Activated T-cell treated with anti-CD3 and anti-CD28 coated beads, Interleukin-2, amount 50 U/mL, for 72 hours (primary cell): Measurements from ENCODE around the gene SPG7. TPM values are rescaled to one million over a fixed set of nuclear protein-coding genes. Genes with fewer than 3 reads are reported as not detected.

Source experiments
- ATAC-seq, 2 donors: fragments of 150-1000 bp; cut with Tn5 transposase; replicated peaks in 1 of 2; 2 replicates each; pipeline ENCODE4 v1.10.0; 2021; ENCODE audit warnings: moderate library complexity in 2 of 2, mild to moderate bottlenecking in 1 of 2
- DNase-seq, 2 donors: peaks; one replicate each; pipeline ENCODE4 v3.0.0; 2021 to 2022; ENCODE audit warnings: mixed read lengths in 1 of 2
- H3K27ac Mint-ChIP-seq: one replicate; pipeline ENCODE4 v1.8.0; 2022; ENCODE audit warnings: mild to moderate bottlenecking, moderate library complexity, mixed read lengths
- H3K27me3 Mint-ChIP-seq: one replicate; pipeline ENCODE4 v1.8.0; 2022; ENCODE audit warnings: low read depth, mixed read lengths
- H3K36me3 Mint-ChIP-seq, 2 donors: one replicate each; pipeline ENCODE4 v1.8.0; 2022; ENCODE audit warnings: mixed read lengths in 2 of 2, mild to moderate bottlenecking in 1 of 2; ENCODE audit not compliant: insufficient read depth in 2 of 2
- H3K4me1 Mint-ChIP-seq: one replicate; pipeline ENCODE4 v1.8.0; 2022; ENCODE audit warnings: low read depth, mixed read lengths
- H3K4me3 Mint-ChIP-seq, 2 donors: one replicate each; pipeline ENCODE4 v1.8.0; 2022; ENCODE audit warnings: mild to moderate bottlenecking in 2 of 2, mixed read lengths in 2 of 2, moderate library complexity in 2 of 2
- H3K9me3 Mint-ChIP-seq, 2 donors: one replicate each; pipeline ENCODE4 v1.8.0; 2022; ENCODE audit warnings: mixed read lengths in 2 of 2
- total RNA-seq, 2 donors: library from RNA; stranded (reverse); gene quantifications; one replicate each; pipeline ENCODE4 v1.2.3, GENCODE V29; 2022

SPG7 gene
- total RNA-seq, 2 donors from 2014 or later: 67.4 to 82.1 TPM

DNA sequence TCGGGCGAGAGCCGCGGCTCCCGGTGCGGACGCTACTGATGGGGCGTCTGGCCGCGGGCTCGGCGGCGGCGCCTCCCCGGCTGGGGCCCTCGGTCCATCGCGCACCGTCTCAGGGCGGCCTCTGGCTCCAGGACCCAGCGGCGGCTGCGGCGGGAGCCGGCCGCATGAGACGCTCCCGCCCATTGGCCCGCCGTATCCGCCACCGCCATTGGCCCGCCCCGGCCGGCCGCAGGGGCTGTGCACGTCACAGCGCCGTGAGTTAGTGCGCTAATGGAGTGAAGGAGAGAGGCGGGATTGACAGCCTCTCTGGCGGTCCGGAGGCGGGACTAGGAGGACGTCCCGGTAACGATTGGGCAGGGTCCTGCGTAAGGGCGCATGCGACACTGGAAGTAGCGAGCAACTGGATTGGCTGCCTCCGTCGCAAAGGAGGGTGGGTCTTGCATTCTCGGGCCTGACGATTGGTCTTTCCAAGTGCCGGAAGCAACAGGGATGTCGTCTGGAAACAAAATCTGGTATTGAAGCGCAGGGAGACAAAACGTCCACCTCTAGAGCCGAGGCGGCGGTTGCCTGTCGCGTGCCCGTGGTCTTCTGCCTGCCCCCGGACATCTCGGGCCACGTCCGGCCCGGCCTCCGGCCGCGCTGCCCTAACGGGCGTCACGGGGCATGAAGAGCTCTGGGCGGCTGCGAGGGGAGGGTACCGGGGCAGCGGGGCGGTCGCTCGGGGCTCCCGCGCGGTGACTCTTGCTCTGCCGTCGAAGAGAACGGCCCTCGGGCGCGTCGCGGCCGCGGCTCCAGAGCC, 17.6 kb upstream of the SPG7 start, which contains the start of gene ANKRD11:
Gene ANKRD11 (minus strand): TSS at position 123 of the 799 bp plus-strand sequence. CDS start 173,542 bp downstream, outside the sequence.
- Mint-ChIP-seq H3K36me3 (peaks cover 9 to 10% of the 10 kb centered on the region in 2 donors), H3K27ac (peak within 1 kb of the TSS; percentile 94), H3K27me3 (no peaks in the 10 kb centered on the region), H3K9me3 (no peaks in the 10 kb centered on the region), H3K4me1 (peaks cover 60% of the 10 kb centered on the region), H3K4me3 (peak within 1 kb of the TSS; percentile 90 to 99)
- peak; percentile 98 to 99 for DNase-seq
- peak; percentile 88 for ATAC-seq

DNA sequence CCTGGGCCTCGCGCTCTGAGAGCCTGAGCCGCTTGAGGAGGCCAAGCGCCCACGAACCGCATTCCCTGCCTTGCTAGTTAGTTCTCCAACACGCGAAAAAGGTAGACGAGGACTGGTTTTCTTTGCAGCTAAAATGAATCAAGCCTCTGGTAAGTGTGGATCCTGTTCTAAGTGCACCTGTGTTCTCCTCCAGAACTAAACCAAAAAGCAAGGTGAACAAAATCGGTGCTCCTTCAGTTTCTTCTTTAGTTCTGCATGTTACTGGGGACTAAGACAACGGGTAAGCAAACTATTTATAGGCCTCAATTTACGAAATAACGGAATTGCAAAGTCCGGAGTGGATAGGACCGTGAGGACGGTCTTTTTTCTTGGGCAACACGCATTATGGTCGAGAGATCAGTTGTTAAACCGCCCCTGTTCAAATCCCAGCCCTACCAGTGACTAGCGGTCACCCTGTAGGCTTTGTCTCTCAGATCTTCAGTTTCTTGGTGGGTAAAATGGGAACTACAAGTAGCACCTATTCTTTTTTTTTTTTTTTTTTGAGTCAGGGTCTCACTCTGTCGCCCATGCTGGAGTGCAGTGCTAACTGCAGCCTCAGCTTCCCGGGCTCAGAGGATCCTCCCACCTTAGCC, 16.8 kb upstream of the SPG7 start:
- DNase-seq (no peak), ATAC-seq (no peak)
- H3K4me3 Mint-ChIP-seq: peak overlapping the region; percentile 78 to 97
- peaks cover 53% of the 10 kb centered on the region for H3K4me1 Mint-ChIP-seq
- H3K9me3 Mint-ChIP-seq: no peaks in the 10 kb centered on the region
- peak overlapping the region; percentile 93 for H3K27ac Mint-ChIP-seq
- H3K27me3 Mint-ChIP-seq: no peaks in the 10 kb centered on the region
- H3K36me3 Mint-ChIP-seq: peaks cover 8 to 9% of the 10 kb centered on the region in 2 donors

DNA sequence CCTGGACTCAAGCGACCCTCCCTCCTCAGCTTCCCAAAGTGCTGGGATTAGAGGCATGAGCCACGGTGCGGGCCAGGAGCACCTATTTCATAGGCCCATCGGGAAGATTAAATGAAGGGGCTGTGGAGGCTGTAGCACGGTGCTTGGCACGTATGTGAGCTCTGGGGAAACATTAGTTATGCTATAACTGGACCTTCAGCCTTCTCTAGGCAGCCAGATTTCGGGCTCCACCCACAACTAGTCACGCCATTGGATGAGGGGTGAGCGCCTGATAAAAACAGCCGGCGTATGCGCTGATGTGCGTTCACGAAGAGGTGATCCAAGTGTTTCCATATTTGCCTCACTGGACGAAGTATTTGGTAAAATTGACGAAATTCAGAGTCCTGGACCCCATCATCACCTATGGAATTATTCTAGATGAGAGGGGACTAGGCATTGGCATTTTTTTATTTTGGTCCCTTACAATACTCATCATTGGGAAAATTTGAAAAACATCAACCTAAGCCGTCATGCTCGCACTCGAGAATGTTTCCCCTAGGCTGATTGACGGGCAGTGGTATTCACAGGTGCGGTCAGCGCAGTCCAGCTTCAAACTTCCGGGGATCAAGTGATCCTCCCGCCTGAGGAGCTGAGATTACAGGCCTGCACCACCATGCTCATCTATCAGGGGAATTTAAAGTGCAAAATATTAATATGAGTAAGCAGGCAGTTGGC, 16.1 kb upstream of the SPG7 start:
- ATAC-seq (no peak), DNase-seq (no peak)
- Mint-ChIP-seq H3K9me3 (no peaks in the 10 kb centered on the region), H3K36me3 (peaks cover 4 to 8% of the 10 kb centered on the region in 2 donors), H3K4me1 (peaks cover 45% of the 10 kb centered on the region), H3K4me3 (peak overlapping the region; percentile 78 to 97), H3K27ac (peak overlapping the region; percentile 93), H3K27me3 (no peaks in the 10 kb centered on the region)

DNA sequence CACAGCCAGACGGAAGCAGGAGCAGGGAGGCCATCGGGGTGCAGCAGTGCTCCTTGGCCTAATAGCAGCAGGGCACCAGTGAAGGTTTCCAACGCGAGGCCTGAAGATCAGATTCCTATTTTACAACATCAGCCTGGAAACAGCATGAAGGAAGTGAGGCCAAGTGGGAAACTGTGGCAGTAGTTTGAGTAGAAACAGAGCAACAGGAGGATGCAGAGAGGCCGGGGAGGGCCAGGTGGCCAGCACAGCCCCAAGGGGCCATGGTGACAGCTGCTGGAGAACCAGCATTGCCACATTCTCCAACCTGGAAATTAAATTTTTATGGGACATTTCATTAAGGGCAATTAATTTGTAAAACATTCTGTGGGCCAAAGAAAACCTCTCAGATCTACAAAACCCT, 14.4 kb upstream of the SPG7 start:
- H3K27me3 Mint-ChIP-seq: no peaks in the 10 kb centered on the region
- peaks cover 4 to 5% of the 10 kb centered on the region in 2 donors for H3K36me3 Mint-ChIP-seq
- no peak overlapping the region for H3K4me3 Mint-ChIP-seq
- no peak overlapping the region for H3K27ac Mint-ChIP-seq
- DNase-seq (no peak), ATAC-seq (no peak)
- no peaks in the 10 kb centered on the region for H3K9me3 Mint-ChIP-seq
- H3K4me1 Mint-ChIP-seq: peaks cover 31% of the 10 kb centered on the region

DNA sequence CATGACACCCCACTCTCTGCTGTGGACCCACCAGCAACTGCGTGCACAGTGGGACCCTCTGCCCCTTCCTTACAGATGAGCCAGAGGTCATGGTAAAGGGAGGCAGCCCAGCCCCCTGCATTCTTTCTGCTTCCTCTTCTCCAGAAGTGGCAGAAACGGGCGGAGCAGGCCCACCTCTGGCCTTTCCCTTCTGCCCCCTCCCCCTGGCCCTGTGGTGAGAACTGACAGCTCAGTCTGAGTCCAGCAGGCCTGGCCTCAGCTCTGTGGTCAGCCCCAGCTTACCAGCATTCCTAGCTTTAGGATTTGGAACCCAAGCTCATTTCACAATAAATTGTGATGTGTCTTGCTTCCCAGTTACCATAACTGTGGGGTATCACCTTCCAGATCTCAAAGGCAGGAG, 13.1 kb upstream of the SPG7 start:
- H3K4me3 Mint-ChIP-seq: no peak overlapping the region
- ATAC-seq (no peak), DNase-seq (no peak)
- no peaks in the 10 kb centered on the region for H3K9me3 Mint-ChIP-seq
- peaks cover 27% of the 10 kb centered on the region for H3K4me1 Mint-ChIP-seq
- H3K27me3 Mint-ChIP-seq: no peaks in the 10 kb centered on the region
- H3K27ac Mint-ChIP-seq: no peak overlapping the region
- H3K36me3 Mint-ChIP-seq: peaks cover 0 to 1% of the 10 kb centered on the region in 2 donors

DNA sequence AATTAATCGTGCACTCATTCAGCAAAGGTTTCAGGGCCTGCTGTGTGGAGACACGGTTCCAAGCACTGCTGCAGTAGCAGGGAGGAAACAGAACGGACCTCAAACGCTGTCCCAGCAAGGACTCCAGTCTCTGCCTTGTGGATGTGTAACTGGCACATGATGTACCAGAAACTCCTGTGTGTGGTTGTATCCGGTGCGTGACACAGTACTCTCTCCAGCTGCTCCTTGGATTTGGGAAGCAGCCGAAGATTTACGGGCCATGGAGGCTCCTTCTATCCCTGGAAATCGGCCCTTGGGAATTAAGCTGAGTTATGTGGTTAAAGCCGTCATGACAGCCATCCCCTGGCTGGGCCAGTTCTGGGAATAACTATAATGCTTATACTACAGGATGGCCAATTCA, 9.4 kb upstream of the SPG7 start:
- no peaks in the 10 kb centered on the region for H3K27me3 Mint-ChIP-seq
- H3K4me3 Mint-ChIP-seq: no peak overlapping the region
- H3K9me3 Mint-ChIP-seq: no peaks in the 10 kb centered on the region
- ATAC-seq (no peak), DNase-seq (no peak)
- peaks cover 2% of the 10 kb centered on the region for H3K4me1 Mint-ChIP-seq
- peaks cover 0 to 1% of the 10 kb centered on the region in 2 donors for H3K36me3 Mint-ChIP-seq
- no peak overlapping the region for H3K27ac Mint-ChIP-seq

DNA sequence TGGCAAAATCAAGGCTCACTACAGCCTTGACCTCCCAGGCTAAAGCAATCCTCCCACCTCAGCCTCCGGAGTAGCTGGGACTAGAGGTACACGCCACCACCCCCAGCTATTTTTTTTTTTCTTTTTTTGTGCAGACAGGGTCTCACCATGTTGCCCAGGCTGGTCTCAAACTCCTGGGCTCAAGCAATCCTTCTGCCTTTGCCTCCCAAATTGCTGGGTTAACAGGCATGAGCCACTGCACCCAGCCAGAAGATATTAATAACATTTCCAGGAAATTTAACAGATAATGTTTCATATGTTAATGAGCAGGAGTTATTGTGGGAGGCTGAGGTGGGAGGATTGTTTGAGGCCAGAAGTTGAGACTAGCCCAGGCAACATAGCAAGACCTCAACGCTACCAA, 8.4 kb upstream of the SPG7 start:
- ATAC-seq (no peak), DNase-seq (no peak)
- Mint-ChIP-seq H3K4me1 (peaks cover 4% of the 10 kb centered on the region), H3K27me3 (no peaks in the 10 kb centered on the region), H3K36me3 (peaks cover 0 to 1% of the 10 kb centered on the region in 2 donors), H3K9me3 (no peaks in the 10 kb centered on the region), H3K4me3 (no peak overlapping the region), H3K27ac (no peak overlapping the region)

DNA sequence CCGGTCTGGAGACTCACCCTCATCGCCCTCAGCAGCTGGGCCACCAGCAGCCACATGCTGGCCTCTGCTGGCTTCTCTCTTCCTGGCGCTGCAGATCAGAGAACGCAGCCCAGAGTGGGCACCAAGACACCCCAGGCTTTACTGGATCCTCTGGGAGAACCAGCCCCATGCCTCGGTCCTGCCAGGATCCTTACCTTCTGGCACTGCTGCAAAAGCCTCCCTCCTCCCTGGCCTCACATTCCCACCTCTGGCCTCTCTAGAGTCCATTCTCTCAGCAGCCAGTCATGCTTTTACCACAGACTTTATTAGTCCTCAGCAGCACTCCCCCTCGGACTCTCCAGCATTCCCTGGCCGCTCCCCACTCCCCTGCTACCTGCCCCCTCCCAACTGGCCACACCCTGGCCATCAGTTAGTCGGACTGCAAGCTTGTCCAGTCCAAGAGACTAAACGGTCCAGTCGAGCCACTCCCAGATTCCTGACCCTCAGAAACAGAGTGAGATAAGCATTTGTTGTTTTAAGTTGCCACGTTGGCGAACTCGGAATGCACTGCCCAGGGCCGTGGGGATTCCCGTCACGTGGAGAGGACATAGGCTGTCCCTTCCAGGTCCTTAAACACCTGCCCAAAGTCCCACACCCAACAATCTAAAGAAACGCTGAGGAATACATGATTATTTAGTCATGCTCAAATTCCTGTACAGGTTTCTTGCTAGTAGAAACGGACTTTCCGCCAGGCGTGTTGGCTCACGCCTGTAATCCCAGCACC, 5.9 kb upstream of the SPG7 start:
- ATAC-seq (no peak), DNase-seq (no peak)
- H3K36me3 Mint-ChIP-seq: peaks cover 0 to 1% of the 10 kb centered on the region in 2 donors
- no peak overlapping the region for H3K4me3 Mint-ChIP-seq
- H3K27ac Mint-ChIP-seq: no peak overlapping the region
- no peaks in the 10 kb centered on the region for H3K9me3 Mint-ChIP-seq
- no peaks in the 10 kb centered on the region for H3K27me3 Mint-ChIP-seq
- H3K4me1 Mint-ChIP-seq: peaks cover 21% of the 10 kb centered on the region

DNA sequence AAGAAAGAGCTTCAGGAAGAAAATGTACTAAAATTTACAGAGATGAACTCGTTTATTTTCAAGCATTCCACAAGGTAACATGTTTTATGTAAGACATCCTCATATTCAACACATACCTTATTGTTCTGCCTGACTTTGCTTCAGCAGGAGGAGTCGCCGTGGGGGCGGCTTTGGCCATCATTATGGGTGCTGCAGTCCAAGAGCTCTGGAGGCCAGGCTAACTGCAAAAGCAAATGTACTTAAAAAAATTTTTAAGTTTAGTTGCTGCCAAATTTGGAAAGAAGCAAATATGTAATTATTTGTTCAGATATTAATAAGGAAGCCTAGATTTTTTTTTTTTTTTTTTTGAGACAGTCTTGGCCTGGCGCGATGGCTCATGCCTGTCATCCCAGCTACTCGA, 4.1 kb upstream of the SPG7 start:
- ATAC-seq (no peak), DNase-seq (no peak)
- Mint-ChIP-seq H3K27me3 (no peaks in the 10 kb centered on the region), H3K4me1 (peaks cover 21% of the 10 kb centered on the region), H3K4me3 (no peak overlapping the region), H3K36me3 (no peaks in the 10 kb centered on the region), H3K27ac (peak overlapping the region; percentile 38), H3K9me3 (no peaks in the 10 kb centered on the region)

DNA sequence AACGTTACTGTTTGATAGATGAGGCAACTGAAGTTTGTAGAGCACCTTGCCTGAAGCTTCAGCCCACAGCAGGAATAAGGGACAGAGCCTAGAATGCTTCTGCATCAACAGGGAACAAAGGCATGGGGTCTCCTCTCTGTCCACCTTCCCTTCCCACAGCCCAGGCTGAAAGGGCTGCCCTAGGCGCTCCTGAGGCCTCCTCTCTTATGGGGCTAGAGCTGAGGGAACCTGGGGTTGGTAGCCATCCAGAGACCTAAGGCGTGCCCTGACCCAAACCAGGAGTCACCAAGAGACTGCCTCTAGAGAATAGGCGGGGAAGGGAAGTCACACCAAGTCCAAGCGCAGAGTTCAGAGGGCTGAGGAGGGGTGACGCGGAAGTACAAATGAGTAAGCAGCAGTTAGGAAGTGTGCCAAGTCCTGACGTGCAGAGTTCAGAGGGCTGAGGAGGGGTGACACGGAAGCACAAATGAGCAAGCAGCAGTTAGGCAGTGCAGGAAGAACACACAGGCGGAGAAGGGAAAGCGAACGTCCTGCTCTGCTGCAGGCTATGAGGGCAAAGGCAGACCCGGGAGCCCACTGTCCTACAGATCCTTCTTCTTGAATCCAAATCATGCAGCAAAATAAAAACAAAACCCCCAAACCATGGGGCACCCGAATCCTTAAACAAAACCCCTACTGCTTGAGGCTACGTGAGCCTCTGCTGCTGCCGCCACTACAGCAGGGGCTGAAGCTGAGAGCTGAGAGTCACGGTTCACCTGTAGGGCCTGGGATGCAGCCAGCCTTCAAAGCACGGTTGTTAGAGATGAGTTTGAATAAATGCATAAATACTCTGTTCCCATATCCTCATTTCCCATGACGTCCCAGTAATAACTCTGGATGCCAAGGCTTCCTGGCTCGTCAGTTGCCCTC, 2.7 kb upstream of the SPG7 start:
- H3K27ac Mint-ChIP-seq: peak overlapping the region; percentile 90
- H3K36me3 Mint-ChIP-seq: no peaks in the 10 kb centered on the region
- H3K4me3 Mint-ChIP-seq: peak overlapping the region; percentile 74 to 82
- DNase-seq (peak; percentile 92), ATAC-seq (peak; percentile 76 to 79)
- H3K9me3 Mint-ChIP-seq: no peaks in the 10 kb centered on the region
- H3K4me1 Mint-ChIP-seq: peaks cover 29% of the 10 kb centered on the region
- no peaks in the 10 kb centered on the region for H3K27me3 Mint-ChIP-seq

DNA sequence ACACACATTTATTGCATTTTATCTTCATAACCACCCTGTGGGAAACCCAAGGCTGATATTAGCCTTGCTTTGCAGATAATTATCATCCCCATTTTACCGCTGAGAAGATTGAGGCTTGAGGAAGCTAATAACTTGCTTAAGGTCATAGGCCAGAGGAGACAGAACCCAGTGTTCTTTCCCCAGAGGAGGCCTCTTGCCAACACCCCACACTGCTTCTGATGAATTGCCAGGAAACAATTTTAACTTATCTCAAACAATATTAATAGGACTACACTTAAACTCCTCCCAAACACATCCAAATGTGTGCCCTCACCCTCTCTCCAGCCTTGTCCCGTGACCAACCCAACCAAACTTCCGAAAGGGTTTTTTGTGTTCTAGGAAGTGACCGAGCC, 2.1 kb upstream of the SPG7 start:
- Mint-ChIP-seq H3K4me3 (peak overlapping the region; percentile 74 to 82), H3K9me3 (no peaks in the 10 kb centered on the region), H3K36me3 (no peaks in the 10 kb centered on the region), H3K27ac (peak overlapping the region; percentile 90), H3K4me1 (peaks cover 30% of the 10 kb centered on the region), H3K27me3 (no peaks in the 10 kb centered on the region)
- ATAC-seq: no peak
- no peak for DNase-seq

DNA sequence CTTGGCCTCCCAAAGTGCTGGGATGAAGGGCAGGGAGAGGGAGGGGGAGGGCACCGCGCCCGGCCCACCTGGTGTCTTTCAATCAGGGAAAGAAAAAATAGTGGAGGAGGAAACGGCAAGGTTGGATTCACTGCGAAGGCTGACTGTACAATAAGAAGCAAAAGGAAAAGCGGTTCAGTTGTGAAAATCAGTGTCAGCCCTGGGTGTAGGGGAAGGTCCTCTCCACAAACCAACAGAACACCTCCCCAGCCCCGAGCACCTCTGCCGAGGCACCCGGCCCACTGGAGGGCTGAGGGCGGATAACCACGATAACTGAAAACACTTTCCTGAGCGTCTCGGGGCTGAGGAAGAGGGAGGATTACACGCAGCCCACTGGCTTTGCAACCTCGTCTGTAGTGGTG, 1.4 kb upstream of the SPG7 start:
- DNase-seq: peak; percentile 30 to 43
- H3K9me3 Mint-ChIP-seq: no peaks in the 10 kb centered on the region
- peaks cover 30% of the 10 kb centered on the region for H3K4me1 Mint-ChIP-seq
- H3K27me3 Mint-ChIP-seq: no peaks in the 10 kb centered on the region
- H3K4me3 Mint-ChIP-seq: peak overlapping the region; percentile 82 to 89
- H3K27ac Mint-ChIP-seq: peak overlapping the region; percentile 75
- no peak for ATAC-seq
- H3K36me3 Mint-ChIP-seq: peaks cover 0 to 3% of the 10 kb centered on the region in 2 donors
